GM10248 (cell line): ENCODE results near the gene TRIM68.
A peak's percentile ranks its signal among the peaks of the same experiment; 100 is the strongest.

Experiments
- CTCF ChIA-PET: fragments of 300-600 bp; sonication (Branson Sonifier 250); formaldehyde crosslinking; extraction: SDS; loops from one replicate; lab custom pipeline; 2021; ENCODE audit warnings: antibody characterized with exemption; lab: Yijun Ruan, JAX
- POLR2A ChIA-PET: fragments of 350-650 bp; sonication (Branson Sonifier 250); formaldehyde crosslinking; extraction: SDS; loops from one replicate; lab custom pipeline; 2020; ENCODE audit warnings: antibody characterized with exemption; lab: Yijun Ruan, JAX
- DNase-seq: peaks from one replicate; pipeline ENCODE4 v3.0.0; 2012; ENCODE audit errors: extremely low spot score
- TF ChIP-seq, protein P1 (sequence below): IDR thresholded peaks from 2 replicates; pipeline ENCODE4 v1.5.1; 2012; ENCODE audit warnings: mild to moderate bottlenecking, low read depth; ENCODE audit errors: extremely low read depth, missing control alignments, control extremely low read depth

Gene TRIM68

GRCh38 chr11:4636962-4637661 lies 29.1 kb upstream of the TRIM68 start, which contains the start of gene OR51D1:
Gene OR51D1, plus strand, starts transcription at chr11:4637477. Its CDS starts 2,314 bp downstream, at chr11:4639791.
- DNase-seq: peak; percentile 72
- POLR2A ChIA-PET: no interaction called here
- CTCF ChIA-PET: interaction anchor here (0.5 to 3.6 kb wide), 43 partner anchors 9 to 1716 kb away, joined by 3 to 73 read pairs (median 4); partner anchors contain the start of genes MMP26, OR51E2 and TRIM68
- TF ChIP-seq, protein P1, sequence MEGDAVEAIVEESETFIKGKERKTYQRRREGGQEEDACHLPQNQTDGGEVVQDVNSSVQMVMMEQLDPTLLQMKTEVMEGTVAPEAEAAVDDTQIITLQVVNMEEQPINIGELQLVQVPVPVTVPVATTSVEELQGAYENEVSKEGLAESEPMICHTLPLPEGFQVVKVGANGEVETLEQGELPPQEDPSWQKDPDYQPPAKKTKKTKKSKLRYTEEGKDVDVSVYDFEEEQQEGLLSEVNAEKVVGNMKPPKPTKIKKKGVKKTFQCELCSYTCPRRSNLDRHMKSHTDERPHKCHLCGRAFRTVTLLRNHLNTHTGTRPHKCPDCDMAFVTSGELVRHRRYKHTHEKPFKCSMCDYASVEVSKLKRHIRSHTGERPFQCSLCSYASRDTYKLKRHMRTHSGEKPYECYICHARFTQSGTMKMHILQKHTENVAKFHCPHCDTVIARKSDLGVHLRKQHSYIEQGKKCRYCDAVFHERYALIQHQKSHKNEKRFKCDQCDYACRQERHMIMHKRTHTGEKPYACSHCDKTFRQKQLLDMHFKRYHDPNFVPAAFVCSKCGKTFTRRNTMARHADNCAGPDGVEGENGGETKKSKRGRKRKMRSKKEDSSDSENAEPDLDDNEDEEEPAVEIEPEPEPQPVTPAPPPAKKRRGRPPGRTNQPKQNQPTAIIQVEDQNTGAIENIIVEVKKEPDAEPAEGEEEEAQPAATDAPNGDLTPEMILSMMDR: peak; percentile 94

DNA sequence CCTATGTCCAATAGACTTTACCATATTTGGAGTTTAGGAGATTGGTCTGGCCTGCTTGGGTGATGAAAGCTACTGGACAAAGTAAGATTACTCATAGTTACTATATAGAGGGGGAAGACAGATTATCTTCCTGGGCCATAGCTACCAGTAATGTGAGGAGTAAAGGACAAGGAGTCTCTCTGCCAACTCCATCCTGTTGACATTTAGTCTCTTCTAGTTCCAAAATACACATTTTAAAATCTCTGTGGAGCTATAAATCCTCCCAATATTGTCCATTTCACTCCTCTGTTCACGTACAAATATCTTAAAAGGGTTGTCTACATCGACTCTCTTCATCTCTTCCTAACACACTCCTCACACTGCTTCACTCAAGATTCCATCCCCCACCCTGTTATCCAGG lies 28.1 kb upstream of the TRIM68 start:
- CTCF ChIA-PET: interaction anchor here (0.5 to 3.6 kb wide), 33 partner anchors 10 to 369 kb away, joined by 3 to 73 read pairs (median 5); partner anchors contain the start of gene TRIM68
- POLR2A ChIA-PET: no interaction called here
- no peak for DNase-seq
- TF ChIP-seq, protein P1: no peak

DNA sequence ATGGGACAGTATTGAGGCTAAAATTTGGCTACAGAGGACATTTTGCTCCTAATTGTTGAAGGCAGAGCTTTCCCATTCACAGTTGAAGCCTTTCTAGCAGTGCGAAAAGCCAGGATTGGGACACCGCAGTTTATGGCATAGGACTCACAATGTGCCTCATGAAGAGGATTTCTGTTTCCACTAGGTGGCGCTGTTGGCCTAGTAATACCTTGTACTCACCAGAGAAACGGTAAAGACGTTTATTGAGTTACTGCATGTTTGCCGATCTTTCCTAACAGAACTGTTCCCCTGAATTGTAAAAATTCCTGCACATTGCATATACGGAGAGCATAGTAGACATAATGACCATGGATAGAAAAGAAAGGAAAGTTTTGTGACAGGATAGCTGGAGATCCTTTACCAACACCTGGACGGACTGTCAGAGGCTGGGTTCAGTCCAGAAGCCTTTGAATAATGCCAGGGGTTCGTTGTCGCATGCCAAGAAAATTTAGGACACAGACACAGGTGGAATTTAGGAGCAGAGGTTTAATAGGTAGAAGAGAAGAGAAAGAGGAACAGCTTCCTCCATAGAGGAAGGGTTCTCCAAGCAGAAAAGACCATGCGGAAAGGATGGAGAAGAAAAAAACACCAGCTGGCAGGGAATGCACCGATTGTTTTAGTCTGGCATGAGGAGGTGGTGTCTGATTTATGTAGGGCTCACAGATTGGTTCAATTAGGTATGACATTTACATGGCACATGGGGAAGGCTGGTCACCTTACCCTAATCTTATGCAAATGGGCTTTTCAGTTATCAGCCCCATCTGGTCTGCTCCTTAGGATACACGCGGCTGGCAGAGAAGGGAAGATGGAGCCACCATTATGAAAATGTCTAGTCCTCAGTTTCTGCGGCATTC lies 18.4 kb upstream of the TRIM68 start:
- DNase-seq: no peak
- CTCF ChIA-PET: interaction anchor here (0.9 to 8.2 kb wide), 7 partner anchors 10 to 439 kb away, joined by 3 to 73 read pairs (median 3); partner anchors contain the start of gene OR51D1
- POLR2A ChIA-PET: no interaction called here
- TF ChIP-seq, protein P1: peak; percentile 60

DNA sequence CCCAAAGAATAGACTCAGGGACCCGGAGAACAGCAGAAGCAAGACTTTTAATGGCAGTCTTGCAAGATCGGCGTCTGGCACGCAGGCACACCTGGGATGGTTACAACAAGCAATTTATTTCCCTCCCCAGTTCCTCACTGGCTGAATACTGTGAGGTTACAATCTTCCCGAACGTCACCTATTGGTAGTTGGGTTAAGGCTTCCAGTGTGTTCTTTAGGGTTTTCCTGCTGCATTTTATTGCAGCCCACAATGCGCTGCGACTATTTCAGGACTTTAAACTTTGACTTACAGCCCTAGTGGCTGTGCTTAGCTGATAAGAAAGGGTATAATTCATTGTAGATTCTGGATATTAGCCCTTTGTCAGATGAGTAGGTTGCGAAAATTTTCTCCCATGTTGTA lies 11.5 kb upstream of the TRIM68 start:
- CTCF ChIA-PET: interaction anchor here (1.3 to 1.9 kb wide), 2 partner anchors 9 to 17 kb away, joined by 3 to 6 read pairs; partner anchors contain the start of gene OR51D1
- POLR2A ChIA-PET: no interaction called here
- TF ChIP-seq, protein P1: no peak

DNA sequence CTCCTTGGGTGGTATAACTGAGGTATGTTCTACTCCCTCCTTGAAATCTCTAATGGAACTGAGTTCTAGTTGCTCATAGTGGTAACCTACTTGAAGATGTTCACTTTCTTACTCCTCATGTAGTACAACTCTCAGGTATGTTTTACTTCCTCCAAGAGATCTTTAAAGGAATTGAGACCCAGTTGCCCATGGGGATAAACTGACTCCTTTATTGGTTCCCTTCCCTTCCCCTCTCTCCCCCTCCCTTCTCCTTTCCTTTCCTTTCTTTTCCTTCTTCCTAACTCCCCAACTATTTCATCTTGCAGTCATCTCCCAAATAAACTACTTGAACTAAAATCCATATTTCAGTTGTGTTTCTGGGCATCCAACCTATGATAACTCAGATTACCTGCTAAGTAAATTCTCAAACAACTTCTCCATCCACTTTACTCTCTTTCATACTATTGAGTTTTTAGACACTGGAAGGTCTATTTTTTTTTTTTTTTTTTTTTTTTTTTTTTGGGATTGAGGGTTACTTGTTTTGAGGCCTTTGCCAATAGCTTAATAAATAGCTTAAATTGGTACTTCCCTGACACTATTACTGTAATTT lies 7.9 kb upstream of the TRIM68 start:
- DNase-seq: no peak
- CTCF ChIA-PET: interaction anchor here (1.3 to 2.4 kb wide), 2 partner anchors 10 to 21 kb away, joined by 3 to 9 read pairs; partner anchors contain the start of gene OR51D1
- POLR2A ChIA-PET: no interaction called here
- TF ChIP-seq, protein P1: no peak

More for the DNA sequence above, 11.5 kb upstream of the TRIM68 start:
- no peak for DNase-seq
